ENCODE measurements around the gene GPATCH2L.

The GPATCH2L gene

GRCh38 chr14:76256545-76256944 lies 104.8 kb downstream of the GPATCH2L start:
- no peak for DNase-seq (ENCODE audit: low read depth in 2 of 2)

GRCh38 chr14:76257111-76257803 lies 105.5 kb downstream of the GPATCH2L start:
- DNase-seq (ENCODE audit: low read depth in 2 of 2): no peak

- no peak for DNase-seq (ENCODE audit: low read depth in 2 of 2)
Measured at GRCh38 chr14:76257842-76258397, 106.2 kb downstream of the GPATCH2L start.

- DNase-seq (ENCODE audit: low read depth in 2 of 2): no peak
Measured at GRCh38 chr14:76259029-76259735, 107.5 kb downstream of the GPATCH2L start.

- DNase-seq (ENCODE audit: low read depth in 2 of 2): no peak
Measured at GRCh38 chr14:76260749-76261148, 109.0 kb downstream of the GPATCH2L start.

GRCh38 chr14:76261371-76261811 lies 109.7 kb downstream of the GPATCH2L start:
- DNase-seq (ENCODE audit: low read depth in 2 of 2): no peak

GRCh38 chr14:76262641-76263040 lies 110.9 kb downstream of the GPATCH2L start:
- no peak for DNase-seq (ENCODE audit: low read depth in 2 of 2)

Measured in stimulated activated CD4-positive, alpha-beta T cell treated with anti-CD3 and anti-CD28 coated beads, Interleukin-15, amount 100 ng/mL, for 48 hours (primary cell).